Mesenteric fat pad (tissue), 1 donor: ENCODE results near the gene RND2. TPM values are rescaled to one million over a fixed set of nuclear protein-coding genes. Genes with fewer than 3 reads are reported as not detected.

Experiments used
- DNase-seq: peaks from one replicate; pipeline ENCODE4 v3.0.0-alpha.2; 2020; ENCODE audit warnings: low spot score
- total RNA-seq: library from RNA; stranded (reverse); fragmentation: NEBNext Ultra II Directional; extraction: Animal tissue kit (Norgen Biotek cat#: 25700); gene quantifications from one replicate; pipeline ENCODE4 v1.2.1, GENCODE V29; 2021
- donor health status: DM: yes; HTN: yes; CAD: no.

The RND2 gene
- total RNA-seq, 1 donor from 2014 or later = 0.45 TPM

DNA sequence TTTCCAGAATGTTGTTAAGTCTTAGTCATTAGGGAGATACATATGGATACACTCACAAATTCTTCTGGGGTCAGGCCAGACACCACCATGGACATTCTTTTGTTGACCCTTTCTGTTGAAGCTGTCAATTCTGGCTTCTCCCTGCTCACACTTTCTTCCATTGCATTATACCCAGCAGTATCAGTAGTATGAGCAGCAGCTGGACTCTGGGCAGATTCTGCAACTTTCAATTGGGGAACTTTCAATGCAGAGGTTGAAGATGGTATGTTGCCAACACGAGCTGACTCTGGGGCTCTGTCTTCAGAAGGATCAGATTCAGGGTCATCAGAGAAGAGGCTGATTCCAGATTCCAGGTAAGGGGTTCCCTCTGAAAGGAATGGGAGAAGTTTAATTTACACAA is 45.8 kb downstream of the RND2 start:
- no peak for DNase-seq

- DNase-seq = no peak
These were observed 49.8 kb downstream of the RND2 start for GRCh38 chr17:43074869-43075268.

DNA sequence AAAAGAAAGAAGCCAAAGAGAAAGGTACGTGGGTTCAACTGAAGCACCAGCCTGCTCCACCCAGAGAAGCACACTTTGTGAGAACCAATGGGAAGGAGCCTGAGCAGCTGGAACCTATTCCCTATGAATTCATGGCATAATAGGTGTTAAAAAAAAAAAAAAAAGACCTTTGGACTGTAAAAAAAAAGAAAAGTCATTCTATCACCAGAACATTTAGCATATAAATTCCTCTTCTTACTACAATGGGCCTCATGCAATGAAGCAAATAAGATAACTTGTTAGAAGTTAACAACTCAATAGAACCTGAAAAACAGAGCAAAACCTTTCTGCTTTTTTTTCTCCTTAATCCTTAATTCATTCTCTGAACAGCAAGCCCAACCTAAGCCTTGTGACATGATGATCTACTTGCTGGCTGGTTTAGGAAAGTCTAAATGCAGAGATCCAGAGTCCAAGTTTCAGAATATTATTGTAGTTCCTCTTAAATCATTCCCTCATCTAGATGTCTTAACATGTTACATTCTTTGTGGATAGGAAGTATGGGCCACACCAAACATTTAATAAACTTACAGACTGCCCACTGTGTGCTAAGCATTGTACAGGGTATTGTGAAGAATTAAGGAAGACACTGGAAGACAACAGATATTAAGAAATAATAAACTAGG is 54.7 kb downstream of the RND2 start:
- no peak for DNase-seq

Other genes with a start within 250 kb of the RND2 start
- not detected for gene WNK4, start 244.6 kb upstream of the RND2 start, total RNA-seq
- gene COA3, start 226.5 kb upstream of the RND2 start, total RNA-seq = 56.7 TPM
- not detected for gene CNTD1, start 226.4 kb upstream of the RND2 start, total RNA-seq
- gene BECN1, start 200.9 kb upstream of the RND2 start, total RNA-seq = 82.0 TPM
- gene PSME3, start 191.8 kb upstream of the RND2 start, total RNA-seq = 144 TPM
- 10.5 TPM for gene AOC2, start 180.7 kb upstream of the RND2 start, total RNA-seq
- 528 TPM for gene AOC3, start 174.0 kb upstream of the RND2 start, total RNA-seq
- gene G6PC1, start 124.4 kb upstream of the RND2 start, total RNA-seq = not detected
- gene AARSD1, start 60.8 kb upstream of the RND2 start, total RNA-seq = 39.2 TPM
- not detected for gene PTGES3L, start 45.2 kb upstream of the RND2 start, total RNA-seq
- gene RUNDC1, start 44.7 kb upstream of the RND2 start, total RNA-seq = 10.6 TPM
- gene RPL27, start 26.8 kb upstream of the RND2 start, total RNA-seq = 838 TPM
- gene IFI35, start 18.4 kb upstream of the RND2 start, total RNA-seq = 33.5 TPM
- gene VAT1, start 2.8 kb upstream of the RND2 start, total RNA-seq = 315 TPM
- gene BRCA1, start 100.1 kb downstream of the RND2 start, total RNA-seq = 3.4 TPM
- 57.1 TPM for gene NBR1, start 146.0 kb downstream of the RND2 start, total RNA-seq
- 25.4 TPM for gene TMEM106A, start 186.6 kb downstream of the RND2 start, total RNA-seq
- gene CCDC200, start 203.4 kb downstream of the RND2 start, total RNA-seq = not detected
- 7,388 TPM for gene RNU2-1, start 208.7 kb downstream of the RND2 start, total RNA-seq